ENCODE measurements around the gene DDC.

Gene DDC

GRCh38 chr7:50488379-50488778 lies 76.8 kb downstream of the DDC start:
- no peak for TF ChIP-seq CTCF (IDR thresholded peaks at IDR 0.05; ENCODE audit: borderline replicate concordance, control extremely low read depth, extremely low read depth, insufficient read depth, missing control alignments)
- no peak for DNase-seq (ENCODE audit: low spot score)
- in situ Hi-C loops (cut with MboI; ENCODE audit: low sequenced_read_pairs, unreplicated experiment) = no loop called here

- DNase-seq (ENCODE audit: low spot score) = no peak
- no peak for TF ChIP-seq CTCF (IDR thresholded peaks at IDR 0.05; ENCODE audit: borderline replicate concordance, control extremely low read depth, extremely low read depth, insufficient read depth, missing control alignments)
- in situ Hi-C loops (cut with MboI; ENCODE audit: low sequenced_read_pairs, unreplicated experiment) = no loop called here
Observed at GRCh38 chr7:50486512-50486911, 78.7 kb downstream of the DDC start.

- TF ChIP-seq CTCF (IDR thresholded peaks at IDR 0.05; ENCODE audit: borderline replicate concordance, control extremely low read depth, extremely low read depth, insufficient read depth, missing control alignments) = no peak
- in situ Hi-C loops (cut with MboI; ENCODE audit: low sequenced_read_pairs, unreplicated experiment) = no loop called here
- DNase-seq (ENCODE audit: low spot score) = no peak
Observed at GRCh38 chr7:50481867-50482266, 83.3 kb downstream of the DDC start.

- no peak for TF ChIP-seq CTCF (IDR thresholded peaks at IDR 0.05; ENCODE audit: borderline replicate concordance, control extremely low read depth, extremely low read depth, insufficient read depth, missing control alignments)
- DNase-seq (ENCODE audit: low spot score) = no peak
- in situ Hi-C loops (cut with MboI; ENCODE audit: low sequenced_read_pairs, unreplicated experiment) = no loop called here
Observed at GRCh38 chr7:50480797-50481196, 84.4 kb downstream of the DDC start.

GRCh38 chr7:50479743-50480517 lies 85.3 kb downstream of the DDC start:
- DNase-seq (ENCODE audit: low spot score) = no peak
- in situ Hi-C loops (cut with MboI; ENCODE audit: low sequenced_read_pairs, unreplicated experiment) = no loop called here
- no peak for TF ChIP-seq CTCF (IDR thresholded peaks at IDR 0.05; ENCODE audit: borderline replicate concordance, control extremely low read depth, extremely low read depth, insufficient read depth, missing control alignments)

GRCh38 chr7:50477640-50478039 lies 87.6 kb downstream of the DDC start:
- no peak for TF ChIP-seq CTCF (IDR thresholded peaks at IDR 0.05; ENCODE audit: borderline replicate concordance, control extremely low read depth, extremely low read depth, insufficient read depth, missing control alignments)
- in situ Hi-C loops (cut with MboI; ENCODE audit: low sequenced_read_pairs, unreplicated experiment) = no loop called here
- no peak for DNase-seq (ENCODE audit: low spot score)
